ENCODE data around the gene OXSR1.
"Not testable (repeated sequence)": the region's sequence is repeated elsewhere in the genome, so short reads cannot be mapped to it uniquely, and the experiment has no call there.

DNA sequence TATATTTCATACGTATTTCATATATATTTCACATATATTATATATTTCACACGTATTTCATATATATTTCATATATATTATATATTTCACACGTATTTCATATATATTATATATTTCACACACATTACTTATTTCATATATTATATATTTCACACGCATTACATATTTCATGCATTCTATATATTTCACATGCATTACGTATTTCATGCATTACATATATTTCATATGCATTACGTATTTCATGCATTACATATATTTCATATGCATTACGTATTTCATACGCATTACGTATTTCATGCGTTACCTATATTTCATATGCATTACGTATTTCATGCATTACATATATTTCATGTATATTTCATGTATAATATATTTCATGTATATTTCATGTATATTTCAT is 4.6 kb upstream of the OXSR1 start:
- TF ChIP-seq, protein P1, sequence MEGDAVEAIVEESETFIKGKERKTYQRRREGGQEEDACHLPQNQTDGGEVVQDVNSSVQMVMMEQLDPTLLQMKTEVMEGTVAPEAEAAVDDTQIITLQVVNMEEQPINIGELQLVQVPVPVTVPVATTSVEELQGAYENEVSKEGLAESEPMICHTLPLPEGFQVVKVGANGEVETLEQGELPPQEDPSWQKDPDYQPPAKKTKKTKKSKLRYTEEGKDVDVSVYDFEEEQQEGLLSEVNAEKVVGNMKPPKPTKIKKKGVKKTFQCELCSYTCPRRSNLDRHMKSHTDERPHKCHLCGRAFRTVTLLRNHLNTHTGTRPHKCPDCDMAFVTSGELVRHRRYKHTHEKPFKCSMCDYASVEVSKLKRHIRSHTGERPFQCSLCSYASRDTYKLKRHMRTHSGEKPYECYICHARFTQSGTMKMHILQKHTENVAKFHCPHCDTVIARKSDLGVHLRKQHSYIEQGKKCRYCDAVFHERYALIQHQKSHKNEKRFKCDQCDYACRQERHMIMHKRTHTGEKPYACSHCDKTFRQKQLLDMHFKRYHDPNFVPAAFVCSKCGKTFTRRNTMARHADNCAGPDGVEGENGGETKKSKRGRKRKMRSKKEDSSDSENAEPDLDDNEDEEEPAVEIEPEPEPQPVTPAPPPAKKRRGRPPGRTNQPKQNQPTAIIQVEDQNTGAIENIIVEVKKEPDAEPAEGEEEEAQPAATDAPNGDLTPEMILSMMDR (IDR thresholded peaks at IDR 0.05) = not testable (repeated sequence)
- not testable (repeated sequence) for TF ChIP-seq POLR2A (IDR thresholded peaks at IDR 0.05)

Data from esophagus squamous epithelium (tissue), 4 donors.